ENCODE results near the gene SPTBN1. TPM values are rescaled to one million over a fixed set of nuclear protein-coding genes. Genes with fewer than 3 reads are reported as not detected.

Gene SPTBN1
- total RNA-seq, 1 experiment from 2014 or later: 146 TPM

- Histone ChIP-seq H3K4me3 (ENCODE audit: low read depth, low read length, poor library complexity, severe bottlenecking) (no peak overlapping the region), H3K9me3 (ENCODE audit: low read depth, low read length, poor library complexity, severe bottlenecking) (no peaks in the 10 kb centered on the region), H3K4me1 (ENCODE audit: insufficient read depth, low read length, poor library complexity, severe bottlenecking) (no peaks in the 10 kb centered on the region), H3K27me3 (replicated peaks; ENCODE audit: insufficient read depth, low read depth, low read length, poor library complexity) (no peaks in the 10 kb centered on the region), H3K27ac (ENCODE audit: low read depth, low read length, poor library complexity, severe bottlenecking) (no peak overlapping the region), H3K36me3 (ENCODE audit: insufficient read depth, low read length, poor library complexity, severe bottlenecking) (peaks cover 82% of the 10 kb centered on the region)
- intact Hi-C loops (cut with micrococcal nuclease; ENCODE audit: unreplicated experiment): no loop called here
- DNase-seq (ENCODE audit: low spot score): no peak
- POLR2A ChIA-PET (ENCODE audit: low non-redundant PET): no interaction called here
- TF ChIP-seq, protein P1, sequence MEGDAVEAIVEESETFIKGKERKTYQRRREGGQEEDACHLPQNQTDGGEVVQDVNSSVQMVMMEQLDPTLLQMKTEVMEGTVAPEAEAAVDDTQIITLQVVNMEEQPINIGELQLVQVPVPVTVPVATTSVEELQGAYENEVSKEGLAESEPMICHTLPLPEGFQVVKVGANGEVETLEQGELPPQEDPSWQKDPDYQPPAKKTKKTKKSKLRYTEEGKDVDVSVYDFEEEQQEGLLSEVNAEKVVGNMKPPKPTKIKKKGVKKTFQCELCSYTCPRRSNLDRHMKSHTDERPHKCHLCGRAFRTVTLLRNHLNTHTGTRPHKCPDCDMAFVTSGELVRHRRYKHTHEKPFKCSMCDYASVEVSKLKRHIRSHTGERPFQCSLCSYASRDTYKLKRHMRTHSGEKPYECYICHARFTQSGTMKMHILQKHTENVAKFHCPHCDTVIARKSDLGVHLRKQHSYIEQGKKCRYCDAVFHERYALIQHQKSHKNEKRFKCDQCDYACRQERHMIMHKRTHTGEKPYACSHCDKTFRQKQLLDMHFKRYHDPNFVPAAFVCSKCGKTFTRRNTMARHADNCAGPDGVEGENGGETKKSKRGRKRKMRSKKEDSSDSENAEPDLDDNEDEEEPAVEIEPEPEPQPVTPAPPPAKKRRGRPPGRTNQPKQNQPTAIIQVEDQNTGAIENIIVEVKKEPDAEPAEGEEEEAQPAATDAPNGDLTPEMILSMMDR (conservative IDR thresholded peaks at IDR 0.05; ENCODE audit: low read depth, low read length): no peak
- TF ChIP-seq EZH2 (IDR thresholded peaks at IDR 0.05; ENCODE audit: borderline replicate concordance, low read depth, low read length, poor library complexity, severe bottlenecking): no peak
- CTCF ChIA-PET: no interaction called here
- BruUV-seq (replicated peaks): no TSS peak
Observed at GRCh38 chr2:54646170-54646927, 190.2 kb downstream of the SPTBN1 start.

DNA sequence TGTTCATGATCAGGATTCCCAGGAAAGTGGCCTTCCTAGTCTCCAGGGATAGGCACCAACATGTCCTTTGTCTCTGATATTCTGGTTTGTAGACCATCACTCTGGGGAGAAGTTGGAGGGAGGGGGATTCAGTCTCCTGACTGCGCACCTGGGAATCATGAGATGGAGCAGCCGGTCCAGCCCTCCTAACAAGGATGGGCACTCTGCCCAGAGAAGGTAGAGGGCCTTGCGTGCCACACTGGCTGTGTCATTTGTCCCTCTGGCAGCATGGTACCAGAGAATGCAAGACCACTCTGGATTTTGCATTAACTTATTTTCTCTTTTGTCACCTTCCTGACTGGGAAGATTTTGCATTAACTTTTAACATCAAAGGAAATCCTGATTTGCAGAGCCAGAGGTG, 192.1 kb downstream of the SPTBN1 start:
- Histone ChIP-seq H3K9me3 (ENCODE audit: low read depth, low read length, poor library complexity, severe bottlenecking) (no peaks in the 10 kb centered on the region), H3K36me3 (ENCODE audit: insufficient read depth, low read length, poor library complexity, severe bottlenecking) (peaks cover 93% of the 10 kb centered on the region), H3K27me3 (replicated peaks; ENCODE audit: insufficient read depth, low read depth, low read length, poor library complexity) (no peaks in the 10 kb centered on the region), H3K4me3 (ENCODE audit: low read depth, low read length, poor library complexity, severe bottlenecking) (no peak overlapping the region), H3K4me1 (ENCODE audit: insufficient read depth, low read length, poor library complexity, severe bottlenecking) (no peaks in the 10 kb centered on the region), H3K27ac (ENCODE audit: low read depth, low read length, poor library complexity, severe bottlenecking) (no peak overlapping the region)
- no TSS peak for BruUV-seq (replicated peaks)
- DNase-seq (ENCODE audit: low spot score): no peak
- ChIA-PET POLR2A (ENCODE audit: low non-redundant PET) (no interaction called here), CTCF (no interaction called here)
- intact Hi-C loops (cut with micrococcal nuclease; ENCODE audit: unreplicated experiment): no loop called here
- TF ChIP-seq EZH2 (IDR thresholded peaks at IDR 0.05; ENCODE audit: borderline replicate concordance, low read depth, low read length, poor library complexity, severe bottlenecking): no peak
- TF ChIP-seq, protein P1 (conservative IDR thresholded peaks at IDR 0.05; ENCODE audit: low read depth, low read length): no peak

- Histone ChIP-seq H3K4me1 (ENCODE audit: insufficient read depth, low read length, poor library complexity, severe bottlenecking) (no peaks in the 10 kb centered on the region), H3K36me3 (ENCODE audit: insufficient read depth, low read length, poor library complexity, severe bottlenecking) (peaks cover 99% of the 10 kb centered on the region), H3K9me3 (ENCODE audit: low read depth, low read length, poor library complexity, severe bottlenecking) (no peaks in the 10 kb centered on the region), H3K27ac (ENCODE audit: low read depth, low read length, poor library complexity, severe bottlenecking) (no peak overlapping the region), H3K27me3 (replicated peaks; ENCODE audit: insufficient read depth, low read depth, low read length, poor library complexity) (no peaks in the 10 kb centered on the region), H3K4me3 (ENCODE audit: low read depth, low read length, poor library complexity, severe bottlenecking) (no peak overlapping the region)
- CTCF ChIA-PET: no interaction called here
- no peak for DNase-seq (ENCODE audit: low spot score)
- POLR2A ChIA-PET (ENCODE audit: low non-redundant PET): no interaction called here
- TF ChIP-seq EZH2 (IDR thresholded peaks at IDR 0.05; ENCODE audit: borderline replicate concordance, low read depth, low read length, poor library complexity, severe bottlenecking): no peak
- TF ChIP-seq, protein P1 (conservative IDR thresholded peaks at IDR 0.05; ENCODE audit: low read depth, low read length): no peak
- intact Hi-C loops (cut with micrococcal nuclease; ENCODE audit: unreplicated experiment): no loop called here
- no TSS peak for BruUV-seq (replicated peaks)
Observed at GRCh38 chr2:54649191-54649590, 193.1 kb downstream of the SPTBN1 start.

All from A673 (cell line).